AG20443 (cell line): ENCODE measurements around the gene CHRM4.
A peak's percentile ranks its signal among the peaks of the same experiment; 100 is the strongest.

Experiments used
- DNase-seq: peaks from one replicate; pipeline ENCODE4 v3.0.0; 2012; ENCODE audit warnings: low spot score, mixed read lengths

Gene CHRM4

DNA sequence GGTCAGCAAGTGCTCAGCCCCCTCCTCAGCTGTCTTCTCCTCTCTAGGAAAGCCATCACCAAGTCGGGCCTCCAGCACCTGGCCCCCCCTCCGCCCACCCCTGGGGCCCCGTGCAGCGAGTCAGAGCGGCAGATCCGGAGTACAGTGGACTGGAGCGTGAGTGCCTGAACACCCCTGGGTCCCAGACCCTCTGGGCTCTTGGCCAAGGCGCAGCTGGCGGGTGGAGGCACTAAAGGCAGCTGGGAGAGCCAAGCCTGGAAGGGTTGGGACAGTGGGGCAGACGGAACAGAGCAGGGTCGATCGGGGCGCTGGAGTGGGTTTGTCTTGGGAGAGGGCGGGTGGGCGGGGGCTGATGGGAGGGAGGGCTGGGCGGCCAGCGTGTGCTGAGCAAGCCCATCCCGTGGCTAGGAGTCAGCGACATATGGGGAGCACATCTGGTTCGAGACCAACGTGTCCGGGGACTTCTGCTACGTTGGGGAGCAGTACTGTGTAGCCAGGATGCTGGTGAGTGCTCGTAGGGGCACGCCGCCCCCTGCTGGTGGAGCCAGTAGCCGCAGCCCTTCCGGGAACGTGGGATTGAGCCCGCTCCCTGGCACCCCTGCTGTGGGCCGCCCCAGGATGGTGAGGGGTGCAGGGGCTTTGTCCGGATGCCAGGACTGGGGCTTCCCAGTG, 24.2 kb downstream of the CHRM4 start:
- peak; percentile 74 for DNase-seq

DNA sequence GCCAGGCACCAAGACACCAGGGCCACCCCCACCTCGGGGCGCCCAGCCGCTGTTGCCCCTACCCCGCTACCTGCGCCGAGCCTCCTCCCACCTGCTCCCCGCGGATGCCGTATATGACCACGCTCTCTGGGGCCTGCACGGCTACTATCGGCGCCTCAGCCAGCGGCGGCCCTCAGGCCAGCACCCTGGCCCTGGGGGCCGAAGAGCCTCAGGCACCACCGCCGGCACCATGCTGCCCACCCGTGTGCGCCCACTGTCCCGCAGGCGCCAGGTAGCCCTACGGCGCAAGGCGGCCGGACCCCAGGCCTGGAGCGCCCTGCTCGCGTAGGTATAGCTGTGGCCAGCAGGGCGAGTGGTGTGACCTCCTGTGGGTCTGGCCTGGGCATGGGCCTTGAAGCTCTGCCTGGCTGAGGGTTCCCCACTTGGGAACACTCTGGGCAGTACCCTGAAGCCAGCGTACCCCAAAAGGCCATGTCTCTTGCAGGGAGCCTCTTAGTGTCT, 24.9 kb downstream of the CHRM4 start:
- DNase-seq, result no peak

DNA sequence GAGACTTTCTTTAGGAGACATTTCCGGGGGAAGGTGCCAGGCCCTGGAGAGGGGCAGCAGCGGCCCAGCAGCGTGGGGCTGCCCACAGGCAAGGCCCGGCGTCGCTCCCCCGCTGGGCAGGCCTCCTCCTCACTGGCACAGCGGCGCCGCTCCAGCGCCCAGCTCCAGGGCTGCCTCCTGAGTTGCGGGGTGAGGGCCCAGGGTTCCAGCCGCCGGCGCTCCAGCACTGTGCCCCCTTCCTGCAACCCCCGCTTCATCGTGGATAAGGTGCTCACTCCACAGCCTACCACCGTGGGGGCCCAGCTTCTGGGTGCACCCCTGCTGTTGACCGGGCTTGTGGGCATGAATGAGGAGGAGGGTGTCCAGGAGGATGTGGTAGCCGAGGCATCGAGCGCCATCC, 25.3 kb downstream of the CHRM4 start:
- DNase-seq, result no peak

DNA sequence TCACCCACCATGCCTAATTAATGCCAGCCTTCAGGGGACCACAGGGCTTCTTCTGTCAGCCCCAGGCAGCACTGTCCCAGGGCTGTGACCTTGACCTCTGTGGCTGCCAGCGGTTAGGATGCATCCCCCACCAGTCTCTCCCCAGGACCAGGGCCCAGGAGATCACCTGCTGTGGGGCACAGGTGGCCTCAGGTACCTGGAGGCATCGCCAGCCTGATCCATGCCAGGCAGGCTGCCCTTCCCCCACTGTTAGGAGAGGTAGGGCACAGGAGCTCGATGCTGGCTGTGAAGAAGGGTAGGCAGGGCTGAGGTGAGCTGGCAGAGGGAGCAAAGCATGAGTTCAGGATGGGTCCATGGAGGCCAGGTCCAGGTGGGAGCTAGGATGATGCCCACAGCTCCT, 26.8 kb downstream of the CHRM4 start:
- DNase-seq, result no peak

DNA sequence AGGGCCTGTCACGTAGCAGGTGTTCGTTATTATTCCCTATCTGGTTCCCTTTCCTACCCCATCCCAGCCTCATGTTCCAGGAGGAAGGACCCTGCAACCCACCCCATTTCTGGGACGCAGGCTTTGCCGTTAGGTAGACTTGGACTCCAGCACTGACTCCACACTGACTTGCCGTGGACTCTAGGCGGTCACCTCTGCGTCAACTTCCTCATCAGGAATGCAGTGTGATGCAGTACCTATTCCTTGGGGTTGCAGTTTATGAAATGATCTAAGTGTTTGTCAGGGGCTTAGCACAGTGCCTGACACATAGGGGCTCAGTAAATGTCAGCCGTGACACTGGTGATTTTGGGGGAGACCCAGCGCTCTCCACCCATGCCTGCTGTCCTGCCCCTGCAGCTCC, 27.5 kb downstream of the CHRM4 start:
- DNase-seq, result no peak

DNA sequence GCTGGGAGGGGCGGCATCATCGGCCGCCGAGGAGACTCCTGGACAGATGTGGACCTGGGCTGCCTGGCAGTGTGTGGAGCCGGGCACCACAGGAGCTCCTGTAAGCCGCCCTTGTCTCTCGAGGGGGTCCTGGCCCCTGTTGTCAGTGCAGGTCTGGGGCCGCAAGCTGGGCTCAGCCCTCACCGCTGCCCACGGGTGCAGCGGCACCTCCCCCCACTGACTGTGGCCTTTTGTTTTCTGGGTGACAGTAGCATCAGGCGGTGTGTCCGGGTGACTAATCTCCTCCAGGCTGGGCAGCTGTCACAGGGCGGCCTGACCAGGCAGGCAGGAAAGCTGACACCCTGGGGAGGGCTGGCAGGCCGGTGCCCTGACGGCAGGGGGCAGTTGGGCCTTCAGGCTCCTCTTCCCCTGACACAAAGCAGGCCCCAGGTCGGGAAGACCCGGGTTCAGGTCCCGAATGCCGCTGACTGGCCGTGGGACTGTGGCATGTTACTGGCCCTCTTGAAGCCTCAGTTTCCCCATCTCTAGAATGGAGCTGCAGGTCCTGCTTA, 28.0 kb downstream of the CHRM4 start:
- DNase-seq, result peak; percentile 72

DNA sequence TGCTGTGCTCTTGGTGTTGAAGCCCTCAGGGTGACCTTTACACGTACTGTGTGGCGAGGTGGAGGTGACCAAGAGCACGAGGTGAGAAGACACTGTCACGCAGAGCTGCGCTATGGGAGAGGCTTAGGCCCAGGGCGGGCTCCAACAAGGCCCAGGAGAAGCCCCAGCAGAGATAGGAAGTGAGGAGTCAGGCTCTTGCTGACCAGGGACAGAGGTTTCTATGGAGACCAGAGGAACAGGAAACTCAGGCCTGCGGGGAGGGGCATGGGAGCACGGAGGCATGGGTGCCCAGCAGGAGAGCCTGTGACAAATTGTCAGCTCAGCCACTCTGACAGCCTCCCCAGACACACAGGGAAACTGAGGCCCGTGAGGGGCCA, 28.6 kb downstream of the CHRM4 start:
- DNase-seq, result peak; percentile 60

DNA sequence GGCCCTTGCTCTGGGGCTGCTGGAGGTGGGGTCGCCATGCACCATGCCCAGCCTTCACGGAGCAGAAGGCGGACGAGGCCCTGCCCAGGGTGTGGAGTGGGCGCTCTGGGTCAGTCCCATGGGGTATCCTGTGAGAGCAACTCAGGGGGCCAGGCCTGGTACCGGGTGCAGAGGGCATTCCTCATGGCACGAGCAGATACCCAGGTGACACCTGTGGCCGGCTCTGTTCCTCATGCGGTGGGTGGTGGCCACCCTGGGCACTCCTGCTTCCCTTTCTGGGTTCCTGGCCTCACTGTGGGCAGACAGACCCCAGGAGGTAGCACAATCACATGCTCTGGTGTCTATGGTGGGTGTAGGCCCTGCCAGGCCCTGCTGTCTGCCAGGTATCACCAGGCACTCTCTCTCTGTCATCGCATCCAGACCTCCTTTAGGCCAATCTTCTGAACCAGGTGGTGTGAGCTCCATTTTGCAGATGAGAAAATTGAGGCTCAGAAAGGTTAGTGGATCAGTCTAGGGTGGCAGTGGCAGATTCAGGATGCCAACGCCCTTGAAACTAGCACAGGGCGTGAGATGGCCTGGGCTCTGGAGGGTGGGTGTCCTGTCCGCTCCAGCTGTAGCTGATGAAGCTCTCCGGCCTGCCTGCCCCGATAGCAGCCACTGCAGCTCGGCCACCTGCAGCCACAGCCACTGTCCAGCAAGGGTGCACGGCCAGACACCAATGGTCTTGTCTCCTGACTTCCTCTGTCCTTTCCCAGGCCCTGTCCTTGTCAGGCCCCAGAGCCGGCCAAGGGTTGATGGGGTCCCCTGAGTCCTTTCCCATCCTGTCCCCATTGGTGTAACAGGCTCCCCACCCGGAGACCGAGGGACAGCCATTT, 29.2 kb downstream of the CHRM4 start:
- no peak for DNase-seq

DNA sequence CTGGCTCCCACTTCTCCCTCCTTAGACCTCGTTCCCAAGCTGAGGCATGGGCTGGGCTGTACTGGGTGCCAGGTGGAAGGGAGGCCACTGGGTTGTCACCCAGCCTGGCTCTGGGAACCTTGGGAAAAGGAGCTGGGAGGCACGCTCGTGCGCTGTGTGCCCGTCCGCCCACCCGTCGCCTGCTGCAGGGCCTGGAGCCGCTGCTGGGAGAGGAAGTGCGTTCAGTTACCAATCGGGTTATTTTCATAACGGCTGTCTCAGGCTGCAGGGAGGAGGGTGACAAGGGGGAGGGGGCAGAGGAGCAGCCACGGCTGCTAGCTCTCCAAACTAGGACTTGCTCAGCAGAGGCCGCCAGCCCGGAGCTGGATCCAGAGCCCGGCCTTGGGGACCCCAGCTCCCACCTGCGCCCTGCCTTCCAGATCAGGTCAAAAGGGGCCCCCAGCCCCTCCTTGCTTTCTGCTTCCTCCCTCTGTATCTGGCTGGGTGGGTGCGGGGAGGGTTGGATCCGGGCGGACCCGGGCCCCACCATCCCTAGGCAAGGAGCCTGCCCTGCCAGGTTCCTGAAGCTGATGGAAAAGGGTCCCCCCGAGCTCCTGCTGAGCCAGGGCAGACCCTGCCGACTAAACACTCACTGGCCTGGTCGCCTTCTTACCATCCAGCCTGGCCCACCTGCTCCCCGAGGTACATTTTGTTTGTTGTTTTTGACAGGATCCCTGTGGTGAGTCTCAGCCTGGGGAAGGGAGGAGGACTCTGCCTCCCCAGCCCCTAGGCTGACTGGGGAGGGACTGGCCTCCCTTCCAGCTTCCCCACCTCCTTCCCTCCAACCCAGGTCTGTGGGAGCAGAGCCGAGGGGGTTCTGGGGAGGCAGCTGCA, 30.1 kb downstream of the CHRM4 start:
- DNase-seq, result peak; percentile 81

DNA sequence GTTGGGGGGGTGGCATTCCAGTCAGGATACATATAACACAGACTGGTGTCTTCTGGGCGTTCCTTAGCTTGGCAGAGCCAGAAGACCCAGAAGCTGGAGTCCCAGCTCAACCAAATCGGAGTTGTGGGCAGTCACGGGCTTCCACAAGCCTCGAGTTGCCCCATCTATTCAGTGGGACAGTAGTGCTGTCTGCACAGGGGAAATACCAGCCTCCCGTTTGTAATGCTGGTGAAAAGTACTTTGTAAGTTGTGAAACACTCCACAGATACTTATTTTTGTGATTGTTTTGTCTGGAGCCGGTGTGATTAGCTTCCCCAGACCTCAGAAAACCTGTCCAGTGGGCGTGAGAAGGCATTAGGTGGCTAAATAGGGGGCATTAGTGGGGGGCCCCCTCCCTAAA, 30.7 kb downstream of the CHRM4 start:
- DNase-seq, result no peak

DNA sequence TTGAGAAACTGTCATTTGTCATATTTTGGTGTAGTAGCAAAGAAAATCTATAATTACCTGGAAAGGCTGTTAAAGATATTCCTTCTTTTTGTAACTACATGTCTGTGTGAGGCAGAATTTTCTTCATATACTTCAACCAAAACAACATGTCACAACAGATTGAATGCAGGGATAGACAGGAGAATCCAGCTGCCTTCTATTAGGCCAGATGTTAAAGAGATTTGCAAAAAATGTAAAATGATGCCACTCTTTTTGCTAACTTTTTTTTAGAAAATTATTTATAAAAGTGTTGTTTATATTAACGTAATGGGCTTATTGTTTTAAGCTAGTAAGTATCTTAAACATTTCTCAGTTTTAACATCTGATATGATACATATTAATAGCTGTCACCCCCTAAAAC, 31.6 kb downstream of the CHRM4 start:
- no peak for DNase-seq

DNA sequence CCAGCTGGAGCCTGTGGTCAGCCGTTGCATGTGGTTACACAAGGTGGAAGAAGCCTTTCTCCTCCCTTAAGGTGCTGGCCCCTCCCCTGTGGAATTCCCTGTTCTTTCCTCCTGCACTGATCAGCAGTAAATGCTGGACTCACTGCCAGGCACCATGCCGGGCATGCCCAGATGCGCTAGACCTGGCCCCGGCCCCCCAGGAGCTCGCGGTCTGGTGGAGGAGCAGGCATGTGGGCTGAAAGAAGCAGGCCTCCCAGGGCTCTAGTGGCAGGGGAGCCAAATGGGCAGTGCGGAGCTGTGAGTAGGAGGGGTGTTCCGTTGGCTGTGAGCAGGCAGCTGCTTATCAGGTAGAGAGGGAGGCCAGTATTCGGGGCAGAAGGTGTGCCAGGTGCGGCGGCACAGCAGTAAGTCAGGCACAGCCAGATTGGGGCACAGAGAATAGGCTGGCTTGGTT, 34.1 kb downstream of the CHRM4 start:
- DNase-seq, result no peak

DNA sequence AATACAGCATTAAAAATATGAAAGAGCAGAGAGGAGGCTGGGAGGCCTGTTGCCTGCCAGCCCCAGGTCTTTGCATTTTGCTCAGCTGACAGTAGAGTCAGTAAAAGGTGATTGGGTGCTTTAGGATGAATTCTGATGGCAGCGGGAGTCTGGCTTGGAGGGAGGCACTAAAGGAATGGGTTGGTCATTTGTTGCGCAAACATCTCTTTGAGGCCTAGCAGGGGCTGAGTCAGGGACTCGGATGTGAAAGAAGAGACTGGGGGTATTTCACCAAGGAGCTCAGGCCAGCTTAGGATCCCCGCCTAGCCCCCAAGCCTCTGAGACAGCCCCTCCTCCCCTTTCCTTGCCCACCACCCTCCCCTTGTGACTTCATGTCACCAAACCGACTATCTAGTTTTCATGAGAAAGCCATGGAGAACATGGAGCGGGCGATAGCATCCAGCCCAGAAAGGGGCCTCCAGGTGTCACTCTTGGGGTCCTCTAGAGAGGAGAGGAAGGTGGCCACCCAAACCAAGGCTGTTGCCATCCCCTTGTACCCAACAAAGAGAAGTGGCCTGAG, 34.6 kb downstream of the CHRM4 start:
- peak; percentile 47 for DNase-seq

DNA sequence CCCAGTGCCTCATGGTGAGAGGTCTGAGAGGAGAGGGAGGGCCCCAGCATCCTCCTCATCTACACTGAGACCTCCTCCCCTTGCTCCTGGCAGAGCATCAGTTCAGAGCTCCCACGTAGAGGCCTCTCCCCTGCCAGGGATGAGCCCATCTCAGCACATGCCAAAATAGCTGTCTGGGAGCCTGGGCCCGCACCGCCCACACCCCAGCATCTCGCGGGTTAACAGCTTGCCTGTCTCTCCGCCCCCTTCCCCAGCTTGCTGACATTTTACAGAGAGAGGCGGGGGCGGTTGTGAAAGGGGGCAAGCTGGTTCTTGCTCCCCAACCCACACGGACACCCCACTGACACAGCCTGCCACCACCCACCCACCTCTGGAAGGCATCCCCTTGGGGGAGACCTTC, 37.9 kb downstream of the CHRM4 start:
- no peak for DNase-seq

DNA sequence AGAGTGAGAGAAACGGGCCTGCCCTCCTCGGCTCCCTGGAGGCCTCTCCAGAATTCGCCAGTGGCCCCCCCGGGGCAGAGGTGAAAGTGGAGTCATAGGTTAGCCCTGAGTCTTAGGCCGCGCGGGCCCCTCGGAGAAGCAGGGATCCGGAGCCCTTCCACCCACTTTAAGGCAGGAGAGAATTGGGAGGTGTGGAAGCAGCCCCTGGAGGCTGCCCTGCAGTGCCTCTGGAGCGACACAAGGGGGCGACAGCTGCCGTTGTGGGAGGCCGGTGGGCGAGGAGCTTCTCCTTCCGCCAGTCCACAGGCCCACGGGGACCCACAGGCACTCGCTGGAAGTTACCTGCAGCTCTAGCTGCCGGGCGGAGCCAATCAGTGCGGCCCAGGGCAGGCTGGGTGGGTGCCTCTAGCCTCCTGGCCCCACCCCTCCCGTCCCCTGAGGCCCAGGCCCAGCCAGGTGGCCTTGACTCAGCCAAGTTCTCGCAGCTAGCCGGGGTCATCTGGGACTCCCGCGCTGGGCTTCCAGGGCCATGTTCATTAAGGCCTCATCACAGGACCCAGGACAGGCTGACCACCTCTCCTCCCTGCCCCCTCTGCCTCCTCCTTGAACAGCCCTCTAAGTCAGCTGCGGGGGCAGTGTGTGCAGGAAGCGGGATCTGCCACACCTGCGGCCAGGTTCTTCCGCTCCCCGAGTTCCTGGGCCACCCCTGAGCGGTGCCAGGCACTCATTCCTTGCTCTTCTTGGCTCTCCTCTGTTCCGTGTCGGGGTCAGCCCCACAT, 39.3 kb downstream of the CHRM4 start:
- DNase-seq, result peak; percentile 69

DNA sequence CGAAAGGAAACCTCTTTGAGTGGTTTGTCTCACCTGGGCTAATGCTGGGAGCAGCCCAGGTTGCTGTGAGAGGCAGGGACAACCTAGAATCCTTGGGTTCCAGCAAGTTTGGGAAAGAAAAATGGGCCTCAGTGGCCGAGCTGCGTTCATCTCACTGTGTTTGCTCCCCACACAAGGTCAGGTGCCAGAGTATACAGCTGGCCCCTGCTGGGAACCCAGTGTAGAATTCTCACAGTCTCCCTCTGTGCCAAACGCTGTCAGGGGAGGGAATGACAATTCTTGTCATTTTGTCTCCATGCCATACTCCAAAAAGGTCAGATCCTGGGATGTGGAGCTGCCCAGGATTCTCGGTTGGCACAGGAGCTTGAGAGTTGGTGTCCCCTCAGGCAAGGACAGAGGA, 40.0 kb downstream of the CHRM4 start:
- no peak for DNase-seq

DNA sequence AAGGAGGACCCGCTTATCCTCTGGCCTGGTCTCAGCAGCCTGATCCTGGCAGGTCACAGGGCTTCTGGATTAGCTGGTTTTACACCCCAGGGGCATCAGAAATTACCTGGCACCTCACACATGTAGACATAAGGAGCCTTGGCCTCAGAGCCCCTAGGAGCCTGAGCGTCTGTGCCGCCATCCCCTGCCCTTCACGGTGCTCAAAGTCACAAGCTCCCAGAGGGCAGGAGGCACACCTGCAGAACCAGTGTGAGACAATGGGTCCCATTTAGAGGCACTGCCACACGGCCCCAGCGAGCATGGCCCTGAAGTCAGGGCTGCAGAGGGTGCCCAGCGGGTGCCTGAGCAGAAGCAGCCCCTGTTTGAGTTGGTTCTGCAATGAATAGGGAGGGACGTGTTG, 40.4 kb downstream of the CHRM4 start:
- no peak for DNase-seq

DNA sequence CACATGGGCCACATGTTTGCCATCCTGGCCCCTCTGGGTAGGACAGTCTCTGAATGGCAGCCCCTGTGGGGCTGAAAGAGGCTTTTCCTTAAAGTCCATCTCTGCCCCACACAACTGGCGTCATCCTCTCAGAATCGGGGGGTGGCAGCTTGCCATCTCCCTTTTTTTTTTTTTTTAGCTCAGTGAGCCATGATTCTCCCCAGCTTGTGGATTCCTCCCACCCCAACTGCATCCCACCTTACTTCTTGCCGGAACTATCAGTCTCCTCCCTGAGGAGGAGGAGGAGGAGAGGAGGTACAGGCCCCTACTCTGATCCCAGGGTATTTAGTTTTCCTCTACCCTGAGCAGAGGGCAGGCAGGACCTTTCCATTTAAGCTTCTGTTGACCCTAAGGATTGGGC, 40.9 kb downstream of the CHRM4 start:
- DNase-seq, result no peak

DNA sequence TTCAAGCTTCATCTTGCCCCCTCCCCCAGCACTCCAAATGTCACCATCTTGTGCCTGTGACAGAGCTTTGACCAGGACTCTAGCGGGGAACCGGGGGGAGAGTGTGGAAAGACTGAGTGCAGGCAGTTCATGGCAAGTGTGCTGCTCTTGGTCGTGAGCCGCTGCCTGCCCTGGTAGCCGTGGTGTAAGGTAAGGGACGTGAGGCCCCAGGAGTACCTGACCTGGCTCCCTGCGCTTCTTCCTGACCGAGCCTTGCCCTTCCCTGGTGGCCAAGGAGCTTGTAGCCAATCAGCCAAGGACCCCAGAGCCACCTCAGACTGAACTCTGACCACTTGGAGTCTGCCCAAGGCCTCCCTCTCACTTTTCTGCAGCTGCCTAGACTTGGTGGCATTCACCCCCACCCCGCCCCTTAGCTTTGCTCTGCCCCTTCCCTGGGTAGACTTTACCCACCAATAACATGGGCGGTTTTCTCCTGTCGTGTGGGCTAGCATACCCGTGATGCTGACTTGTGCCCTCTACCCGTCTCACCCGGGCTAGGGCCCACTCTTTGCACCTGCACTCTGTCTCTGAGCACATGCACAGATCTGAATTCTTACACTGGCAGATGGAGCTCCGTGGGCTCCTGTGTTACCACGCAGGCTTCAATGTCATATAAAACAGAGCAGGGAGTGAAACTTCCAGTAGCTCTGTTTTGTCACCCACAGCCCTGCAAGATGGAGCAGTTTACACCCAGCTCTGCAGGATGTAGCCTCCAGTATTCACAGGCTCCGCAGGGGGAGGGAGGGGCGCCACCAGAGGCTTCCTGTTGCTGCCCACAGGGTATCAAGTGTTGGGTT, 42.8 kb downstream of the CHRM4 start:
- no peak for DNase-seq
